AG09319 (cell line): ENCODE measurements around the gene LTN1.
A peak's percentile ranks its signal among the peaks of the same experiment; 100 is the strongest.
"Not testable (repeated sequence)": the region's sequence is repeated elsewhere in the genome, so short reads cannot be mapped to it uniquely, and the experiment has no call there.

Experiments
- DNase-seq: peaks from one replicate; pipeline ENCODE4 v3.0.0-alpha.2; 2010; ENCODE audit warnings: low read depth; ENCODE audit errors: extremely low read depth
- CTCF ChIP-seq: IDR thresholded peaks from 2 replicates; pipeline ENCODE4 v1.5.1; 2011; ENCODE audit warnings: low read depth, mild to moderate bottlenecking, inconsistent platforms, low read length, moderate library complexity

Gene LTN1

GRCh38 chr21:29024474-29025327 is 32.0 kb upstream of the LTN1 start, which contains the start of gene USP16:
Gene USP16, plus strand, starts transcription at chr21:29024668. Its CDS starts 3,246 bp downstream, at chr21:29027914.
- DNase-seq: peak; percentile 98
- peak; percentile 1; the same call in 1 of the 2 replicates for TF ChIP-seq CTCF

GRCh38 chr21:29022166-29022565 is 29.5 kb upstream of the LTN1 start:
- TF ChIP-seq CTCF: no peak
- DNase-seq: no peak

GRCh38 chr21:29018540-29018939 is 25.9 kb upstream of the LTN1 start:
- DNase-seq: no peak
- TF ChIP-seq CTCF: no peak

GRCh38 chr21:29017639-29018237 is 25.1 kb upstream of the LTN1 start:
- no peak for DNase-seq
- no peak for TF ChIP-seq CTCF

- not testable (repeated sequence) for DNase-seq
These were observed 18.6 kb upstream of the LTN1 start for GRCh38 chr21:29011236-29011635.

GRCh38 chr21:29008367-29008766 is 15.7 kb upstream of the LTN1 start:
- no peak for TF ChIP-seq CTCF

GRCh38 chr21:29007810-29008209 is 15.1 kb upstream of the LTN1 start:
- TF ChIP-seq CTCF: no peak
- no peak for DNase-seq

More at GRCh38 chr21:29008367-29008766, 15.7 kb upstream of the LTN1 start:
- DNase-seq: no peak

GRCh38 chr21:29007135-29007534 is 14.5 kb upstream of the LTN1 start:
- DNase-seq: no peak
- TF ChIP-seq CTCF: no peak
